Keratinocyte (primary cell): ENCODE data around the gene NGLY1.

ENCODE experiments used
- EZH2 ChIP-seq: IDR thresholded peaks from one replicate; pipeline ENCODE4 v1.6.1; 2012; ENCODE audit warnings: inconsistent platforms, mild to moderate bottlenecking, low read length, moderate library complexity
- TF ChIP-seq, protein P1 (sequence below), 3 experiments: IDR thresholded peaks in 1 of 3; conservative IDR thresholded peaks in 1 of 3; optimal IDR thresholded peaks in 1 of 3; 2 replicates in 2 of 3; 3 replicates in 1 of 3; pipeline versions ENCODE3 to v1.5.1; 2011; ENCODE audit warnings: low read length in 3 of 3, mild to moderate bottlenecking in 3 of 3, moderate library complexity in 2 of 3, control low read depth in 1 of 3, inconsistent platforms in 1 of 3; ENCODE audit not compliant: insufficient read depth in 2 of 3; ENCODE audit errors: extremely low read depth in 1 of 3

DNA sequence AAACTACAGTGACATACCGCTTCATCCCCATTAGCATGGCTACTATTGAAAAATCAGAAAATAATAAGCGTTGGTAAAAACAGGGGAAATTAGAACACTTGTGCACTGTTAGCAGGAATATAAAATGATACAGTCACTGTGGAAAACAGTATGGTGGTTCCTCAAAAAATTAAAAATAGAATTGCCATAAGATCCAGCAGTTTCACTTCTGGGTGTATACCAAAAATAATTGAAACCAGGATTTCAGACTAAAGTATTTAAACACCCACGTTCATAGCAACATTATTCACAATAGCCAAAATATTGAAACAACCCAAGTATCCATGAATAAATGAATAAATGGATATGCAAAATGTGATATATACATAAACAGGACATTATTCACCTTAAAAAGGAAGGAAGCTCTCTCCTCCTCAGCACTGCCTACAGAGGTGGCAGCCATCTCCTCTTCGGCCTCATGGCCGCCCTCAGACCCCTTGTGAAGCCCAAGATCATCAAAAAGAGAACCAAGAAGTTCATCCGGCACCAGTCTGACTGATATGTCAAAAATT, 34.1 kb downstream of the NGLY1 start:
- TF ChIP-seq, protein P1, sequence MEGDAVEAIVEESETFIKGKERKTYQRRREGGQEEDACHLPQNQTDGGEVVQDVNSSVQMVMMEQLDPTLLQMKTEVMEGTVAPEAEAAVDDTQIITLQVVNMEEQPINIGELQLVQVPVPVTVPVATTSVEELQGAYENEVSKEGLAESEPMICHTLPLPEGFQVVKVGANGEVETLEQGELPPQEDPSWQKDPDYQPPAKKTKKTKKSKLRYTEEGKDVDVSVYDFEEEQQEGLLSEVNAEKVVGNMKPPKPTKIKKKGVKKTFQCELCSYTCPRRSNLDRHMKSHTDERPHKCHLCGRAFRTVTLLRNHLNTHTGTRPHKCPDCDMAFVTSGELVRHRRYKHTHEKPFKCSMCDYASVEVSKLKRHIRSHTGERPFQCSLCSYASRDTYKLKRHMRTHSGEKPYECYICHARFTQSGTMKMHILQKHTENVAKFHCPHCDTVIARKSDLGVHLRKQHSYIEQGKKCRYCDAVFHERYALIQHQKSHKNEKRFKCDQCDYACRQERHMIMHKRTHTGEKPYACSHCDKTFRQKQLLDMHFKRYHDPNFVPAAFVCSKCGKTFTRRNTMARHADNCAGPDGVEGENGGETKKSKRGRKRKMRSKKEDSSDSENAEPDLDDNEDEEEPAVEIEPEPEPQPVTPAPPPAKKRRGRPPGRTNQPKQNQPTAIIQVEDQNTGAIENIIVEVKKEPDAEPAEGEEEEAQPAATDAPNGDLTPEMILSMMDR (optimal IDR thresholded peaks at IDR 0.05 in 1 of 3, IDR thresholded peaks at IDR 0.05 in 1 of 3, conservative IDR thresholded peaks at IDR 0.05 in 1 of 3; ENCODE audit: extremely low read depth in 1 of 3, insufficient read depth in 2 of 3, low read length in 3 of 3): no peak
- TF ChIP-seq EZH2: no peak
